DND-41 (cell line): ENCODE results near the gene GAB1.

Experiments used
- CTCF ChIP-seq: IDR thresholded peaks from 2 replicates; pipeline ENCODE4 v1.5.1; 2012; ENCODE audit warnings: borderline replicate concordance, low read length, moderate library complexity, mild to moderate bottlenecking; ENCODE audit not compliant: poor library complexity, severe bottlenecking; ENCODE audit errors: extremely low read depth
- EZH2 ChIP-seq: IDR thresholded peaks from 3 replicates; pipeline ENCODE4 v1.6.1; 2012; ENCODE audit warnings: borderline replicate concordance, low read depth, mild to moderate bottlenecking, moderate library complexity, low read length, inconsistent platforms; ENCODE audit not compliant: severe bottlenecking

- no peak for TF ChIP-seq CTCF
- no peak for TF ChIP-seq EZH2
These were observed 22.7 kb upstream of the GAB1 start for GRCh38 chr4:143313996-143314395.
